ENCODE measurements around the gene TPD52L1. TPM values are rescaled to one million over a fixed set of nuclear protein-coding genes. Genes with fewer than 3 reads are reported as not detected.
A peak's percentile ranks its signal among the peaks of the same experiment; 100 is the strongest.

TPD52L1 gene
- total and polyA plus RNA-seq, 3 experiments from 2014 or later: 0.18 TPM; not detected in 2

GRCh38 chr6:125269328-125269985 is 115.9 kb downstream of the TPD52L1 start:
- no peaks in the 10 kb centered on the region for H3K9me3 Mint-ChIP-seq
- DNase-seq: no peak
- CTCF ChIA-PET: no interaction called here
- H3K4me3 Mint-ChIP-seq: no peak overlapping the region
- H3K27me3 Mint-ChIP-seq: no peaks in the 10 kb centered on the region
- peaks cover 13 to 30% (median 21%) of the 10 kb centered on the region in 3 donors for H3K36me3 Mint-ChIP-seq
- H3K4me1 ChIP-seq (ENCODE audit: insufficient read depth, low read length): no peaks in the 10 kb centered on the region
- H3K27ac Mint-ChIP-seq: no peak overlapping the region
- H3K27ac ChIP-seq (ENCODE audit: low read depth, low read length): no peak overlapping the region
- POLR2A ChIA-PET: no interaction called here
- no peak overlapping the region for H3K4me3 ChIP-seq (ENCODE audit: low read length)
- no peaks in the 10 kb centered on the region for H3K27me3 ChIP-seq (ENCODE audit: insufficient read depth, low read length, poor library complexity, severe bottlenecking)
- no peaks in the 10 kb centered on the region for H3K4me1 Mint-ChIP-seq
- H3K36me3 ChIP-seq (ENCODE audit: insufficient read depth, low read length): peaks cover 5% of the 10 kb centered on the region
- no peaks in the 10 kb centered on the region for H3K9me3 ChIP-seq (ENCODE audit: low read length)

GRCh38 chr6:125270380-125270779 is 116.8 kb downstream of the TPD52L1 start:
- Histone ChIP-seq H3K27me3 (ENCODE audit: insufficient read depth, low read length, poor library complexity, severe bottlenecking) (no peaks in the 10 kb centered on the region), H3K27ac (ENCODE audit: low read depth, low read length) (no peak overlapping the region), H3K36me3 (ENCODE audit: insufficient read depth, low read length) (peaks cover 9% of the 10 kb centered on the region), H3K4me1 (ENCODE audit: insufficient read depth, low read length) (no peaks in the 10 kb centered on the region), H3K4me3 (ENCODE audit: low read length) (no peak overlapping the region), H3K9me3 (ENCODE audit: low read length) (no peaks in the 10 kb centered on the region)
- no peak for DNase-seq
- no peaks in the 10 kb centered on the region for H3K27me3 Mint-ChIP-seq
- peaks cover 19 to 37% (median 21%) of the 10 kb centered on the region in 3 donors for H3K36me3 Mint-ChIP-seq
- peaks cover 1 to 5% (median 1%) of the 10 kb centered on the region in 3 donors for H3K4me1 Mint-ChIP-seq
- ChIA-PET POLR2A (no interaction called here), CTCF (no interaction called here)
- H3K4me3 Mint-ChIP-seq: no peak overlapping the region
- H3K9me3 Mint-ChIP-seq: no peaks in the 10 kb centered on the region
- H3K27ac Mint-ChIP-seq: no peak overlapping the region

DNA sequence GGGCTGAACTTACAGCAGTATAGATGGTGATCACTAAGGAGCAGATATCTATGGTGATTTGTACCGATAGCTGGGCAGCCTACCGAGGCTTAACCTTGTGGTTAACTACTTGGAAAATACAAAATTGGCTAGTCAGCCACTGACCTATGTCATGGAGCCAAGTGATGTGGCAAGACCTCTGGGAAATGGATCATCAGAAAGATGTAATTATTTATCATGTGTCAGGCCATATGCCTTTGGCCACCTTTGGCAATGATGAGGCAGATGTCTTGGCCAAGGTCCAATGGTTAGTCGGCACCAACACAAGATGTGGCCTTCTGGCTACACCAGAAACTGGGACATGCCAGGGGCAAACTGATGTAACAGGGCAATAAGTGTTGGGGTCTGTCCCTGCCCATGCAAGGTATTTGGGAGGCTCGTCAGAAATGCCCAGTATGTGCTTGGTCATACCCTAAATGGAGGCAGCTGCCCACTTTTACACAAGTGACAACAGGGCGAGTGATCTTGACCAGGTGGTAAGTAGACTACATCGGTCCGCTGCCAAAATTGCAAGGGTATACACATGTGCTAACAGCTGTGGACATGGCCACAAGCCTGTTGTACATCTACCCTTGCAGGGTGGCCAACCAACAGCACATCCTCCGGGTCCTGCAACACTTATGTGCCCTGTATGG is 118.0 kb downstream of the TPD52L1 start:
- no peak for DNase-seq
- H3K4me1 ChIP-seq (ENCODE audit: insufficient read depth, low read length): no peaks in the 10 kb centered on the region
- peaks cover 25 to 48% (median 30%) of the 10 kb centered on the region in 3 donors for H3K36me3 Mint-ChIP-seq

DNA sequence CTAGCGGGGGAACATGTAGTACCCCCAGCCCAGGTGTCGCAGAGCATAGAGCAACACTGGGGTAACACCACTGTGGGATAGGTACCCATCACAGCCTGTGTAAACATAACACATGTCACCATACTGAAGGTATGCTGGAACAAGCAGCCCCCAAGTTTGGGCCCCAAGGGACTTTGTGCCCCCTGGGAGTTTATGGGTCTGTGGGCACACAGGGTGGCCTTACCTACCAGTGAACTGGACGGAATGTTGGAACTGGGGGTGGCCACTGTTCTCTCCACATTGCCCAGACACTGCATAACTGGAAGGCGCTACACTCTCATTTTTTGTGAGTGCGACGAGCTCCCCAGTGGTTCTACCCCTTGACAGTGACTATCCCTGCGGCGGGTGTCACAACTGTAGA is 119.7 kb downstream of the TPD52L1 start:
- peaks cover 17 to 29% (median 27%) of the 10 kb centered on the region in 3 donors for H3K4me1 Mint-ChIP-seq
- H3K36me3 ChIP-seq (ENCODE audit: insufficient read depth, low read length): peaks cover 14% of the 10 kb centered on the region
- no peak overlapping the region for H3K27ac ChIP-seq (ENCODE audit: low read depth, low read length)
- no peaks in the 10 kb centered on the region for H3K9me3 ChIP-seq (ENCODE audit: low read length)
- H3K36me3 Mint-ChIP-seq: peaks cover 28 to 63% (median 35%) of the 10 kb centered on the region in 3 donors
- H3K4me1 ChIP-seq (ENCODE audit: insufficient read depth, low read length): no peaks in the 10 kb centered on the region
- CTCF ChIA-PET: no interaction called here
- H3K27me3 ChIP-seq (ENCODE audit: insufficient read depth, low read length, poor library complexity, severe bottlenecking): no peaks in the 10 kb centered on the region
- POLR2A ChIA-PET: no interaction called here
- H3K9me3 Mint-ChIP-seq: no peaks in the 10 kb centered on the region
- H3K27ac Mint-ChIP-seq: no peak overlapping the region
- no peak overlapping the region for H3K4me3 ChIP-seq (ENCODE audit: low read length)
- no peaks in the 10 kb centered on the region for H3K27me3 Mint-ChIP-seq
- no peak for DNase-seq
- no peak overlapping the region for H3K4me3 Mint-ChIP-seq

More for the DNA sequence above, 118.0 kb downstream of the TPD52L1 start:
- Mint-ChIP-seq H3K4me3 (no peak overlapping the region), H3K4me1 (peaks cover 12 to 17% (median 13%) of the 10 kb centered on the region in 3 donors), H3K27ac (no peak overlapping the region), H3K27me3 (no peaks in the 10 kb centered on the region), H3K9me3 (no peaks in the 10 kb centered on the region)
- POLR2A ChIA-PET: no interaction called here
- no peak overlapping the region for H3K27ac ChIP-seq (ENCODE audit: low read depth, low read length)
- peaks cover 9% of the 10 kb centered on the region for H3K36me3 ChIP-seq (ENCODE audit: insufficient read depth, low read length)
- CTCF ChIA-PET: no interaction called here
- H3K9me3 ChIP-seq (ENCODE audit: low read length): no peaks in the 10 kb centered on the region
- H3K4me3 ChIP-seq (ENCODE audit: low read length): no peak overlapping the region
- H3K27me3 ChIP-seq (ENCODE audit: insufficient read depth, low read length, poor library complexity, severe bottlenecking): no peaks in the 10 kb centered on the region

- no peak overlapping the region for H3K27ac ChIP-seq (ENCODE audit: low read depth, low read length)
- H3K4me3 ChIP-seq (ENCODE audit: low read length): no peak overlapping the region
- no peaks in the 10 kb centered on the region for H3K4me1 ChIP-seq (ENCODE audit: insufficient read depth, low read length)
- peaks cover 14% of the 10 kb centered on the region for H3K36me3 ChIP-seq (ENCODE audit: insufficient read depth, low read length)
- Mint-ChIP-seq H3K4me1 (peaks cover 22 to 35% (median 33%) of the 10 kb centered on the region in 3 donors), H3K36me3 (peaks cover 32 to 68% (median 35%) of the 10 kb centered on the region in 3 donors), H3K9me3 (no peaks in the 10 kb centered on the region), H3K27me3 (no peaks in the 10 kb centered on the region), H3K27ac (no peak overlapping the region), H3K4me3 (no peak overlapping the region)
- no peaks in the 10 kb centered on the region for H3K27me3 ChIP-seq (ENCODE audit: insufficient read depth, low read length, poor library complexity, severe bottlenecking)
- CTCF ChIA-PET: no interaction called here
- H3K9me3 ChIP-seq (ENCODE audit: low read length): no peaks in the 10 kb centered on the region
- POLR2A ChIA-PET: no interaction called here
- DNase-seq: no peak
Measured at GRCh38 chr6:125273965-125274364, 120.4 kb downstream of the TPD52L1 start.

DNA sequence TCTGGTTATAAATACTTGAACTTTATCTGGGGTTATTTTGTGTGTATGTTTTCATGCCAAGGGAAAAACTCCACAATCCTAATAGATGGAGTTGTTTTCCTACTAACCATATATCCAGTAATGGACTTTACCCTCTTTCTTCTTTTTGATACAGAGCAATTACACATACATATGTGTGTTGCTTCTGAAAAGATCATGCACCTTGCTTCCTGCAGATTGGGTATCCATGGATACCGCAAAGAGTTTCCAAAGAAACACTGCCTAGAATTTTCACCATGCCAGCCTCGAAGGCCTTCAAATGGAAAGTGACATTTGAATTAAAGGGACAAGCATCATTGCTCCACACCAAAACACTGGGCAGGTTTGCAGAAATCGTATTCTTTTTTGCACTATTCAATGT is 121.4 kb downstream of the TPD52L1 start:
- H3K27me3 ChIP-seq (ENCODE audit: insufficient read depth, low read length, poor library complexity, severe bottlenecking): no peaks in the 10 kb centered on the region
- H3K36me3 ChIP-seq (ENCODE audit: insufficient read depth, low read length): peaks cover 14% of the 10 kb centered on the region

DNA sequence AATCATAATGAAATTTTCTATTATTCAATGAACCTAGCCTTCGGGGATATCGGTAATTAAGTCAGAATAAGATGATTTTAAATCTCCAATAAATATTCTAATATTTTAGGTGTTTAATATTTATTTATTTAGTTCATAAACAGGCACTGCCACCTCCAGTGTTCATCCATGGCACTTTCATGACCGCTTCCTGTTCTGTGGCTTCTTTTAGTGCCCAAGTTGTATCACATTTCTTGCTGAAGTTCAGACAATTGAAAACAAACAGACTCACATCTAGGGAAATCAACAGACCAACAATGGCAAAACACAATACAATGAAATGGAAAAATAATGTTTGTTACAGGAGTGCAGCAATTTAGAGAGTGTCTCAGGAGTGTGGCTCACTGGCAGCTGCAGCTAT is 122.2 kb downstream of the TPD52L1 start:
- Histone ChIP-seq H3K27me3 (ENCODE audit: insufficient read depth, low read length, poor library complexity, severe bottlenecking) (no peaks in the 10 kb centered on the region), H3K4me1 (ENCODE audit: insufficient read depth, low read length) (no peaks in the 10 kb centered on the region), H3K4me3 (ENCODE audit: low read length) (no peak overlapping the region), H3K36me3 (ENCODE audit: insufficient read depth, low read length) (peaks cover 16% of the 10 kb centered on the region), H3K27ac (ENCODE audit: low read depth, low read length) (no peak overlapping the region), H3K9me3 (ENCODE audit: low read length) (no peaks in the 10 kb centered on the region)
- H3K27ac Mint-ChIP-seq: peak overlapping the region in 4 of 8 donors; percentile 38 to 76 (median 76)
- CTCF ChIA-PET: no interaction called here
- no peak for DNase-seq
- peaks cover 36 to 83% (median 45%) of the 10 kb centered on the region in 3 donors for H3K36me3 Mint-ChIP-seq
- H3K27me3 Mint-ChIP-seq: no peaks in the 10 kb centered on the region
- POLR2A ChIA-PET: no interaction called here
- H3K4me3 Mint-ChIP-seq: no peak overlapping the region
- no peaks in the 10 kb centered on the region for H3K9me3 Mint-ChIP-seq
- H3K4me1 Mint-ChIP-seq: peaks cover 33 to 49% (median 47%) of the 10 kb centered on the region in 3 donors

More for the DNA sequence above, 121.4 kb downstream of the TPD52L1 start:
- H3K9me3 ChIP-seq (ENCODE audit: low read length): no peaks in the 10 kb centered on the region
- CTCF ChIA-PET: no interaction called here
- no peaks in the 10 kb centered on the region for H3K27me3 Mint-ChIP-seq
- no peak overlapping the region for H3K4me3 Mint-ChIP-seq
- no peak for DNase-seq
- no peaks in the 10 kb centered on the region for H3K9me3 Mint-ChIP-seq
- H3K36me3 Mint-ChIP-seq: peaks cover 36 to 75% (median 38%) of the 10 kb centered on the region in 3 donors
- peaks cover 29 to 44% (median 41%) of the 10 kb centered on the region in 3 donors for H3K4me1 Mint-ChIP-seq
- peak overlapping the region in 1 of 8 donors; percentile 3 for H3K27ac Mint-ChIP-seq
- no peak overlapping the region for H3K4me3 ChIP-seq (ENCODE audit: low read length)
- POLR2A ChIA-PET: no interaction called here
- no peak overlapping the region for H3K27ac ChIP-seq (ENCODE audit: low read depth, low read length)
- H3K4me1 ChIP-seq (ENCODE audit: insufficient read depth, low read length): no peaks in the 10 kb centered on the region

GRCh38 chr6:125277838-125278237 is 124.3 kb downstream of the TPD52L1 start:
- ChIA-PET POLR2A (no interaction called here), CTCF (interaction anchor here (1.1 kb wide), 1 partner anchor 10 kb away, joined by 3 read pairs; no protein-coding TSS in a partner anchor)
- H3K4me1 ChIP-seq (ENCODE audit: insufficient read depth, low read length): no peaks in the 10 kb centered on the region
- no peaks in the 10 kb centered on the region for H3K27me3 ChIP-seq (ENCODE audit: insufficient read depth, low read length, poor library complexity, severe bottlenecking)
- peaks cover 16% of the 10 kb centered on the region for H3K36me3 ChIP-seq (ENCODE audit: insufficient read depth, low read length)
- Mint-ChIP-seq H3K4me1 (peaks cover 49 to 66% (median 65%) of the 10 kb centered on the region in 3 donors), H3K4me3 (no peak overlapping the region), H3K27me3 (no peaks in the 10 kb centered on the region), H3K9me3 (peaks cover 0 to 7% (median 2%) of the 10 kb centered on the region in 5 donors), H3K27ac (peak overlapping the region in 4 of 8 donors; percentile 6 to 69 (median 30)), H3K36me3 (peaks cover 42 to 86% (median 54%) of the 10 kb centered on the region in 3 donors)
- H3K9me3 ChIP-seq (ENCODE audit: low read length): no peaks in the 10 kb centered on the region
- no peak overlapping the region for H3K27ac ChIP-seq (ENCODE audit: low read depth, low read length)
- no peak for DNase-seq
- H3K4me3 ChIP-seq (ENCODE audit: low read length): no peak overlapping the region
